Activated CD4-positive, alpha-beta T cell treated with anti-CD3 and anti-CD28 coated beads, Interleukin-2, amount 10 ng/mL, durations not matched to agents 7 days and 5 days (primary cell): ENCODE results near the gene B3GNT4. TPM values are rescaled to one million over a fixed set of nuclear protein-coding genes. Genes with fewer than 3 reads are reported as not detected.
"Not testable (repeated sequence)": the region's sequence is repeated elsewhere in the genome, so short reads cannot be mapped to it uniquely, and the experiment has no call there.

Source experiments
- CTCF ChIA-PET: fragments of 350-600 bp; sonication (Branson Sonifier 250); formaldehyde crosslinking; loops from one replicate; lab custom pipeline; 2021; ENCODE audit warnings: antibody characterized with exemption; lab: Charles Lee
- POLR2A ChIA-PET: fragments of 350-600 bp; sonication (Branson Sonifier 250); formaldehyde crosslinking; loops from one replicate; lab custom pipeline; 2021; ENCODE audit warnings: antibody characterized with exemption; lab: Charles Lee
- DNase-seq: peaks from one replicate; pipeline ENCODE4 v3.0.0-alpha.2; 2020
- H3K27ac Mint-ChIP-seq: one replicate; pipeline ENCODE4 v1.8.0; 2021; ENCODE audit warnings: mild to moderate bottlenecking, moderate library complexity, mixed read lengths
- H3K27me3 Mint-ChIP-seq: one replicate; pipeline ENCODE4 v1.8.0; 2021; ENCODE audit warnings: mixed read lengths
- H3K36me3 Mint-ChIP-seq: one replicate; pipeline ENCODE4 v1.8.0; 2021; ENCODE audit warnings: low read depth, mixed read lengths
- H3K4me1 Mint-ChIP-seq: one replicate; pipeline ENCODE4 v1.8.0; 2021; ENCODE audit warnings: mixed read lengths
- H3K4me3 Mint-ChIP-seq: one replicate; pipeline ENCODE4 v1.8.0; 2021; ENCODE audit warnings: mild to moderate bottlenecking, moderate library complexity, mixed read lengths
- H3K9me3 Mint-ChIP-seq: one replicate; pipeline ENCODE4 v1.8.0; 2021; ENCODE audit warnings: mixed read lengths
- total RNA-seq, 2 experiments: library from RNA; stranded (reverse); gene quantifications; one replicate each; pipeline ENCODE4 v1.2.3, GENCODE V29; 2021

The B3GNT4 gene
- total RNA-seq, 2 experiments from 2014 or later, result 0.50 to 0.71 TPM

- no peak overlapping the region for H3K4me3 Mint-ChIP-seq
- H3K4me1 Mint-ChIP-seq, result no peaks in the 10 kb centered on the region
- H3K27ac Mint-ChIP-seq, result no peak overlapping the region
- no peaks in the 10 kb centered on the region for H3K36me3 Mint-ChIP-seq
- no peak for DNase-seq
- ChIA-PET POLR2A (no interaction called here), CTCF (interaction anchor here (2.2 to 3.1 kb wide), 2 partner anchors 9 to 138 kb away, joined by 6 to 13 read pairs; partner anchors contain the start of gene LRRC43)
- no peaks in the 10 kb centered on the region for H3K9me3 Mint-ChIP-seq
- peaks cover 18% of the 10 kb centered on the region for H3K27me3 Mint-ChIP-seq
Measured at GRCh38 chr12:122192441-122192840, 11.1 kb upstream of the B3GNT4 start.

DNA sequence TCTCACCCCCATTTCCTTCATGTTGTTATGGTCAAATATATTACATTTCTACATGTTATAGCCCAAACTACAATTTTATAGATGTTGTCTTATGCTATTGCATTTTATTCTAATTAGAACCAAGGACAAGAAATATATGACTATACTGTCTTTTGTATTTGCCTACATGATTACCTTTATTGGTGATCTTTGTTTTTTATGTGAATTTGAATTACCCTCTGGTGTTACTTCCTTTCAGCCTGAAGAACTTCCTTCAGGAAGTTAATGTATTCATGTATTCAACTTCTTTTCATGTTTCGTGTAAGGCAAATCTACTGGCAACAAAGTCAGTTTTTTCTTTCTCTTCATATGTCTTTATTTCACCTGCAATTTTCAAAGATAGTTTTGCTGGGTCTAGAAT is 8.7 kb upstream of the B3GNT4 start:
- ChIA-PET CTCF (interaction anchor here (1.4 to 2.2 kb wide), 2 partner anchors 8 to 12 kb away, joined by 4 to 6 read pairs; partner anchors contain the start of genes B3GNT4 and LRRC43), POLR2A (no interaction called here)
- H3K4me1 Mint-ChIP-seq, result no peaks in the 10 kb centered on the region
- DNase-seq, result no peak
- no peaks in the 10 kb centered on the region for H3K9me3 Mint-ChIP-seq
- H3K27me3 Mint-ChIP-seq, result peaks cover 28% of the 10 kb centered on the region
- H3K36me3 Mint-ChIP-seq, result no peaks in the 10 kb centered on the region
- no peak overlapping the region for H3K4me3 Mint-ChIP-seq
- H3K27ac Mint-ChIP-seq, result no peak overlapping the region

DNA sequence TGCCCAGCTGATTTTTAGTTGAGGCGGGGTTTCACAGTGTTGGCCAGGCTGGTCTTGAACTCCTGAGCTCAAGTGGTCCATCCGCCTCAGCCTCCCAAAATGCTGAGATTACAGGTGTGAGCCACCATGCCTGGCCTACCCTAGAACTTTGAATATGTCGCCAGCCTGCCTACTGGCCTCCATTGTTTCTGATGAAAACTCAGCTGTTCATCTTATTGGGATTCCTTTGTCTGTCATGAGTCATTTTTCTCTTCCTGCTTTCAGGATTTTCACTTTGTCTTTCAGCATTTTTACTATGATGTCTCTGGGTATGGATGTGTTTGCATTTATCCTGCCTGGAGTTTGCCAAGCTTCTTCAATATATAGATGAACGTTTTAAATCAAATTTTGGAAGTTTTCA is 8.1 kb upstream of the B3GNT4 start:
- Mint-ChIP-seq H3K4me3 (no peak overlapping the region), H3K4me1 (no peaks in the 10 kb centered on the region), H3K27me3 (peaks cover 31% of the 10 kb centered on the region), H3K27ac (no peak overlapping the region), H3K9me3 (no peaks in the 10 kb centered on the region), H3K36me3 (no peaks in the 10 kb centered on the region)
- DNase-seq, result no peak
- ChIA-PET CTCF (interaction anchor here (0.8 kb wide), 1 partner anchor 141 kb away, joined by 3 read pairs; no protein-coding TSS in a partner anchor), POLR2A (no interaction called here)

DNA sequence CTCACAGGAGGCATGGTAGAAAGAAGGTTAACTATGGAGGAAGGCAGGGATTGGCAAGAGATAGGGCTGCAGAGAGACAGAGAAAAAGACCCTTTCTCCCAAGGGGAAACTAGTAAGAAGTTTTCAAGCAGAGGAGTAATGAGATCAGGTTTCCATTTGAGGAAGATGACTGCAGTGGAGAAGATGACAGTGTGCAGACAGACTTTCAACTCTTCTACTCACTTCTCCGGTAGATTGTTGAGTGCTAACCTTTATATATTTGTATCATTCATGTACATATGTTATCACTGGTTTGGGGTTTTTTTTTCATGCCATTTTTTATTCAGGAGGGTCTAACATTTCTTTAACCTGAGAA is 5.9 kb upstream of the B3GNT4 start:
- CTCF ChIA-PET, result no interaction called here
- Mint-ChIP-seq H3K36me3 (no peaks in the 10 kb centered on the region), H3K4me1 (peaks cover 3% of the 10 kb centered on the region), H3K9me3 (no peaks in the 10 kb centered on the region), H3K27me3 (peaks cover 37% of the 10 kb centered on the region), H3K27ac (peak overlapping the region; percentile 32), H3K4me3 (no peak overlapping the region)
- POLR2A ChIA-PET, result no interaction called here
- no peak for DNase-seq

DNA sequence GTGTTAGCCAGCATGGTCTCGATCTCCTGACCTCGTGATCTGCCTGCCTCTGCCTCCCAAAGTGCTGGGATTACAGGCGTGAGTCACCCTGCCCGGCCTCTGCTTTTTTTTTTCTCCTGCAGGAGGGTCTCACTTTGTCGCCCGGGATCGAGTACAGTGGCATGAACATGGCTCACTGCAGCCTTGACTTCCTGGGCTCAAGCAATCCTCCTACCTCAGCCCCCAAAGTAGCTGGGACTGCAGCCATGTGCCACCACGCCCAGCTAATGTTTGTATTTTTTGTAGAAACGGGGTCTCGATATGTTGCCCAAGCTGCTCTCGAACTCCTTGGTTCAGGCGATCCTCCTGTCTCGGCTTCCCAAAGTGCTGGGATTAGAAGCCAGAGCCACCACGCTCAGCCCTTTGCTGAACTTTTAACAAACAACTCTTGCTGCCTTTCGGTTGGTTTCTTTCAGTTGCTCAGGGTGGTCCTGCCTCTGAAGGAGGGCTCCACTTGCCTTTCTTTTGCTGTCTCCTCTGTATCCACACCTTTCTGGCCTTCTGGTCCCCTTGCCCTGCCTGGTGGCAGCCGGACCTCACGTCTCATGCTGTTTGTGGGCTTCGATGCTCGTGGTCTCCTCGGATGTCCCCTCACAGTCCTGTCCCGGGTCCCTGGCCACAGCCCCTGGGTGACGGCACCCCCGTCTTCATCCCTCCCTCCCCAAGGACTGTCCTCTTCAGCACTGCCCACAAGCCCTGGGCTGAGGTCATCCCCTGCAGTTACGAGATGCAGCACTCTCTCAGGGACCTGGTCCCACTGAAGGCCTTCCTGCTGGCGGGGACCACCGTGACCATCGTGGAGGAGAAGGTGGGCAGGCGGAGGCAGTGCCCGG is 3.8 kb upstream of the B3GNT4 start:
- no peaks in the 10 kb centered on the region for H3K36me3 Mint-ChIP-seq
- H3K27ac Mint-ChIP-seq, result no peak overlapping the region
- H3K9me3 Mint-ChIP-seq, result no peaks in the 10 kb centered on the region
- H3K27me3 Mint-ChIP-seq, result peaks cover 44% of the 10 kb centered on the region
- CTCF ChIA-PET, result interaction anchor here (0.6 kb wide), 1 partner anchor 172 kb away, joined by 3 read pairs; no protein-coding TSS in a partner anchor
- POLR2A ChIA-PET, result no interaction called here
- no peak overlapping the region for H3K4me3 Mint-ChIP-seq
- DNase-seq, result no peak
- H3K4me1 Mint-ChIP-seq, result peaks cover 9% of the 10 kb centered on the region

GRCh38 chr12:122200541-122201175 is 2.9 kb upstream of the B3GNT4 start:
- ChIA-PET POLR2A (no interaction called here), CTCF (no interaction called here)
- H3K27ac Mint-ChIP-seq, result no peak overlapping the region
- no peaks in the 10 kb centered on the region for H3K9me3 Mint-ChIP-seq
- H3K4me3 Mint-ChIP-seq, result no peak overlapping the region
- H3K27me3 Mint-ChIP-seq, result peaks cover 45% of the 10 kb centered on the region
- H3K4me1 Mint-ChIP-seq, result peaks cover 13% of the 10 kb centered on the region
- no peak for DNase-seq
- no peaks in the 10 kb centered on the region for H3K36me3 Mint-ChIP-seq

GRCh38 chr12:122201381-122201780 is 2.1 kb upstream of the B3GNT4 start:
- Mint-ChIP-seq H3K27ac (no peak overlapping the region), H3K4me3 (peak overlapping the region; percentile 43), H3K4me1 (peaks cover 13% of the 10 kb centered on the region), H3K9me3 (no peaks in the 10 kb centered on the region), H3K36me3 (no peaks in the 10 kb centered on the region), H3K27me3 (peaks cover 44% of the 10 kb centered on the region)
- ChIA-PET CTCF (no interaction called here), POLR2A (no interaction called here)
- DNase-seq, result no peak

- no peaks in the 10 kb centered on the region for H3K36me3 Mint-ChIP-seq
- H3K4me1 Mint-ChIP-seq, result peaks cover 13% of the 10 kb centered on the region
- H3K9me3 Mint-ChIP-seq, result no peaks in the 10 kb centered on the region
- H3K4me3 Mint-ChIP-seq, result no peak overlapping the region
- peaks cover 39% of the 10 kb centered on the region for H3K27me3 Mint-ChIP-seq
- DNase-seq, result no peak
- H3K27ac Mint-ChIP-seq, result no peak overlapping the region
- CTCF ChIA-PET, result no interaction called here
- POLR2A ChIA-PET, result no interaction called here
Measured at GRCh38 chr12:122202017-122202416, 1.5 kb upstream of the B3GNT4 start.

GRCh38 chr12:122202811-122203210 is 698 bp upstream of the B3GNT4 start:
- CTCF ChIA-PET, result interaction anchor here (1.0 kb wide), 1 partner anchor 9 kb away, joined by 4 read pairs; no protein-coding TSS in a partner anchor
- POLR2A ChIA-PET, H3K9me3 Mint-ChIP-seq, H3K27ac Mint-ChIP-seq, DNase-seq, H3K36me3 Mint-ChIP-seq: not testable (repeated sequence)
- peaks cover 35% of the 10 kb centered on the region for H3K27me3 Mint-ChIP-seq
- H3K4me1 Mint-ChIP-seq, result peaks cover 13% of the 10 kb centered on the region
- peak overlapping the region; percentile 72 for H3K4me3 Mint-ChIP-seq

- ChIA-PET CTCF (interaction anchor here (0.7 to 2.0 kb wide), 3 partner anchors 11 to 22 kb away, joined by 3 to 7 read pairs (median 5); partner anchors contain the start of gene LRRC43), POLR2A (no interaction called here)
- Mint-ChIP-seq H3K36me3 (peaks cover 8% of the 10 kb centered on the region), H3K27me3 (peaks cover 31% of the 10 kb centered on the region), H3K9me3 (no peaks in the 10 kb centered on the region), H3K27ac (no peak overlapping the region), H3K4me3 (peak overlapping the region; percentile 51), H3K4me1 (peaks cover 13% of the 10 kb centered on the region)
- DNase-seq, result no peak
Measured at GRCh38 chr12:122204167-122205052, 901 bp downstream of the B3GNT4 start.

DNA sequence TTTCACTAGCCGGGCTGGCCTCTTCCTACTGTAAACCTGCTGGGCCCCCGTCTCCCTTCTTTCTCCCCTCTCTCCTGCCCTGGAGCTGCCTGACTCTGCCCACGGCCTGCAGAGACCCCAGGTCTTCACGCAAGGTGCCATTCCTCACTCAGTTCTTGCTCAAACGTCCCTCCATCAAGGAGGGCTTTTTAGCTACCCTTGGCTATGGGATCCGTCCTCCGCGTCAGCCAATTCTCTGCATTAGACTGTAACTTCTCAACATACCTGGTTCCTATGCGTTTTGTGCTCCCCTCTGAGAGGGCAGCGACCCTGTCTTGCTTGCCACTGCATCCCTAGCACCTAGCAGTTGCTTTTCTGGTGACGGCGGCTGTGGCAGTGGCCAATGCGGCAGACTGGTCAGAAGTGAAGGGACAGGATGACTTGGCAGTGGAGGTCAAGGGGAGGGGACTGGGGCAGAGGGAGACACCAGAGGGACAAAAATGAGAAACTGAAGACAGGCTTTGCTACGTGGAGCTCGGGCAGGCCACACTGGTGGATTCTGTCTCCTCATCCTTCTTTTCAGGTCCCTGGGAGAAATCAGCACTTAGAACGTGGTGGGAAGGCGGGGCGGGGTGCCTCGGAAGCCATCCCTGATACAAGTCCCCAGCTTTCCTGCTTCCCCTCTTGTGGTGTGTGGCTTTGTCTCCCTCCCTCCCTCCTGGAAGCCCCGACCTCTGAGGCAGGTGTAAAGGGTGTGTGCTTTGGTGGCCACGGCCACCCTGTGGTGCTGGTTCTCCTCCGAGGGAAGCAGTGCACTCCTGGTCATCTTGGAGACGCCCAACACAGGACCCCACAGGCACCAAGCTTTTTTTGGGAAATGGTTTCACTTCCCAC is 1.8 kb downstream of the B3GNT4 start:
- ChIA-PET POLR2A (no interaction called here), CTCF (interaction anchor here (0.7 to 2.0 kb wide), 3 partner anchors 10 to 22 kb away, joined by 3 to 7 read pairs (median 5); partner anchors contain the start of gene LRRC43)
- peaks cover 13% of the 10 kb centered on the region for H3K4me1 Mint-ChIP-seq
- H3K27ac Mint-ChIP-seq, result no peak overlapping the region
- H3K4me3 Mint-ChIP-seq, result peak overlapping the region; percentile 57
- peaks cover 14% of the 10 kb centered on the region for H3K36me3 Mint-ChIP-seq
- DNase-seq, result no peak
- no peaks in the 10 kb centered on the region for H3K9me3 Mint-ChIP-seq
- H3K27me3 Mint-ChIP-seq, result peaks cover 26% of the 10 kb centered on the region
